ENCODE data around the gene MGLL.

DNA sequence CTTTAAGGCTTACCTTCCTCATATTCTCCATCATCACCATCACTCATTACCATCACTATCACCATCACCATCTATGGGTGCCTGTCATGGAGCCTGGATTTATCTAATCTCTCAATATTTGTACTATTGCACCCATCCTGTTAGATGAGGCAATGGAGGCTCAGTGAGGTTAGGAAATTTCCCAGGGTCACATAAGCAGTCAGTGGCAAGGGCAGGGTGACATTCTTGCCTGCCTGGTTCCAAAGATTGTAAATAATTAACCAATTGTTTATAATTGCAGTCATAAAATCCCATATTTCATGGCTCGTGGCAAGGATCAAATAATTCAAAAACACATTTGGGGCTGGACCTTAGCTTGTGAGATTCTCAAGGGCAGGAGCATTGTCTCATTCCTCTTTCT lies 55.2 kb downstream of the MGLL start:
- TF ChIP-seq, protein P1, sequence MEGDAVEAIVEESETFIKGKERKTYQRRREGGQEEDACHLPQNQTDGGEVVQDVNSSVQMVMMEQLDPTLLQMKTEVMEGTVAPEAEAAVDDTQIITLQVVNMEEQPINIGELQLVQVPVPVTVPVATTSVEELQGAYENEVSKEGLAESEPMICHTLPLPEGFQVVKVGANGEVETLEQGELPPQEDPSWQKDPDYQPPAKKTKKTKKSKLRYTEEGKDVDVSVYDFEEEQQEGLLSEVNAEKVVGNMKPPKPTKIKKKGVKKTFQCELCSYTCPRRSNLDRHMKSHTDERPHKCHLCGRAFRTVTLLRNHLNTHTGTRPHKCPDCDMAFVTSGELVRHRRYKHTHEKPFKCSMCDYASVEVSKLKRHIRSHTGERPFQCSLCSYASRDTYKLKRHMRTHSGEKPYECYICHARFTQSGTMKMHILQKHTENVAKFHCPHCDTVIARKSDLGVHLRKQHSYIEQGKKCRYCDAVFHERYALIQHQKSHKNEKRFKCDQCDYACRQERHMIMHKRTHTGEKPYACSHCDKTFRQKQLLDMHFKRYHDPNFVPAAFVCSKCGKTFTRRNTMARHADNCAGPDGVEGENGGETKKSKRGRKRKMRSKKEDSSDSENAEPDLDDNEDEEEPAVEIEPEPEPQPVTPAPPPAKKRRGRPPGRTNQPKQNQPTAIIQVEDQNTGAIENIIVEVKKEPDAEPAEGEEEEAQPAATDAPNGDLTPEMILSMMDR (conservative IDR thresholded peaks at IDR 0.05) = no peak
- no peak for TF ChIP-seq ZFX (IDR thresholded peaks at IDR 0.05)

Measured in C4-2B (cell line).